ENCODE data around the gene NAV2. TPM values are rescaled to one million over a fixed set of nuclear protein-coding genes. Genes with fewer than 3 reads are reported as not detected.

Gene NAV2
- total and polyA plus RNA-seq, 2 experiments from 2014 or later: 26.0 to 45.0 TPM

DNA sequence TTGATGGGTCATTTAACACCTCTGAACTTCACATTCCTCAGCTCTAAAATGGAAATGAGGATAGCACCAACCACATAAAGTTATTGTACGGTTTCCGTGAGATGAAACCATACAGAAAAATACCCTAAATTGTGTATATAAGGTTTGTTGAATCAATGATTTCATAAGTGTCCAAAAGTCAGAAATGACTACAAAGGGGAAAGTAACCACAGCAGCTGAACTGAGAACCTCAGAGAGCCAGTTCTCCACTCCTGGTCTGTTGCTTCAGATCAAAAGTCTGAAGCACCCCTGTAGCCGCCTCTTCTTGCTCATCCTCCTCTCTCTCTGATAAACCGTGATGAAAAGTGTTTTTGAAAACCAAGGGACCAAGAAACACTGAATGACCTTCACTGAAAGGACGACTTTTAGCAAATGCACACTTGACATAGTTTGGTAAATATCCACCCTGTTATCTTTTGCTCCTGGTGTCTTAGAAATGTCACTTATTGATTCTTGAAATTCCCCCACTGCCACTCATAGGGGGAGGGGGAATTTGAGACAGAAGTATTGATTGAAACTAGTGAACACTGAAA, 194.5 kb downstream of the NAV2 start:
- DNase-seq (ENCODE audit: low spot score): no peak
- H3F3A ChIP-seq (replicated peaks; ENCODE audit: low read depth): no peaks in the 10 kb centered on the region; the same call in 1 of the 2 replicates
- no peak overlapping the region for H2AFZ ChIP-seq
- H3K36me3 ChIP-seq (ENCODE audit: insufficient read depth): no peaks in the 10 kb centered on the region
- H3K27ac Mint-ChIP-seq: no peak overlapping the region
- no peaks in the 10 kb centered on the region for H3K9me2 ChIP-seq (ENCODE audit: insufficient read depth)
- H4K20me1 ChIP-seq (replicated peaks; ENCODE audit: insufficient read depth): no peaks in the 10 kb centered on the region
- H3K27me3 ChIP-seq (ENCODE audit: insufficient read depth): no peaks in the 10 kb centered on the region
- H3K4me3 ChIP-seq: no peak overlapping the region
- H3K27ac ChIP-seq (ENCODE audit: low read depth): no peak overlapping the region
- no peak overlapping the region for H3K4me3 Mint-ChIP-seq
- H3K4me1 ChIP-seq (ENCODE audit: insufficient read depth): peaks cover 9% of the 10 kb centered on the region
- peaks cover 34% of the 10 kb centered on the region for H3K4me1 Mint-ChIP-seq
- H3K9me3 Mint-ChIP-seq: no peaks in the 10 kb centered on the region
- TF ChIP-seq POLR2AphosphoS5 (IDR thresholded peaks at IDR 0.05; ENCODE audit: low read depth): no peak
- TF ChIP-seq, protein P1, sequence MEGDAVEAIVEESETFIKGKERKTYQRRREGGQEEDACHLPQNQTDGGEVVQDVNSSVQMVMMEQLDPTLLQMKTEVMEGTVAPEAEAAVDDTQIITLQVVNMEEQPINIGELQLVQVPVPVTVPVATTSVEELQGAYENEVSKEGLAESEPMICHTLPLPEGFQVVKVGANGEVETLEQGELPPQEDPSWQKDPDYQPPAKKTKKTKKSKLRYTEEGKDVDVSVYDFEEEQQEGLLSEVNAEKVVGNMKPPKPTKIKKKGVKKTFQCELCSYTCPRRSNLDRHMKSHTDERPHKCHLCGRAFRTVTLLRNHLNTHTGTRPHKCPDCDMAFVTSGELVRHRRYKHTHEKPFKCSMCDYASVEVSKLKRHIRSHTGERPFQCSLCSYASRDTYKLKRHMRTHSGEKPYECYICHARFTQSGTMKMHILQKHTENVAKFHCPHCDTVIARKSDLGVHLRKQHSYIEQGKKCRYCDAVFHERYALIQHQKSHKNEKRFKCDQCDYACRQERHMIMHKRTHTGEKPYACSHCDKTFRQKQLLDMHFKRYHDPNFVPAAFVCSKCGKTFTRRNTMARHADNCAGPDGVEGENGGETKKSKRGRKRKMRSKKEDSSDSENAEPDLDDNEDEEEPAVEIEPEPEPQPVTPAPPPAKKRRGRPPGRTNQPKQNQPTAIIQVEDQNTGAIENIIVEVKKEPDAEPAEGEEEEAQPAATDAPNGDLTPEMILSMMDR (conservative IDR thresholded peaks at IDR 0.05; ENCODE audit: low read depth in 2 of 2): no peak
- TF ChIP-seq CREB1 (CRISPR knock-in tag; IDR thresholded peaks at IDR 0.05; ENCODE audit: low read depth): no peak
- no peak for ATAC-seq
- H3K79me2 ChIP-seq (replicated peaks; ENCODE audit: insufficient read depth): no peaks in the 10 kb centered on the region; the same call in 1 of the 2 replicates
- H3K27me3 Mint-ChIP-seq (ENCODE audit: insufficient read depth, low read depth, poor library complexity): peaks cover 2% of the 10 kb centered on the region
- no peak overlapping the region for H3K4me2 ChIP-seq
- peaks cover 2% of the 10 kb centered on the region; the same call in 1 of the 3 replicates for H3K36me3 Mint-ChIP-seq (ENCODE audit: low read depth)

DNA sequence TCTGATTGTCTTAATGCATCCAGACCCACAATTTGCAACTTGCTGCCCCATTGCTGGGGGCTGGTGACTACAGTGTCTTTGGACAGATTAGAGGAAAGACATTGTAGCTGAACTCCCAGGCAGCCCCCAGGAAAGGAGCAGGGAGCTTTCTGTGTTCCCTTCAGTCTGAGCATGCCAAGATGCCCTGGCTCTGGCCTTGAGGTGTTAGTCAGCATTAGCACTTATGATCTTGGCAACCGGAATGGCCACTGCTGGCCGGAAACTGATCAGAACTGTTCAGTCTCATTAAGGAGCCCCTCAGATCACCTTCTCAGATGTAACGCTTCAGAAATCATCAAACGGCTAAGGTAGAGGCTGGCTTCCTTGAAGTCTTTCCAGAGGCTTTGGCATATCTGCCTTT, 195.2 kb downstream of the NAV2 start:
- no peaks in the 10 kb centered on the region for H3K9me2 ChIP-seq (ENCODE audit: insufficient read depth)
- no peak overlapping the region for H3K4me3 ChIP-seq
- peaks cover 2% of the 10 kb centered on the region; the same call in 1 of the 3 replicates for H3K36me3 Mint-ChIP-seq (ENCODE audit: low read depth)
- H3F3A ChIP-seq (replicated peaks; ENCODE audit: low read depth): no peaks in the 10 kb centered on the region; the same call in 1 of the 2 replicates
- H3K4me1 ChIP-seq (ENCODE audit: insufficient read depth): peaks cover 16% of the 10 kb centered on the region
- ATAC-seq: no peak
- H3K4me3 Mint-ChIP-seq: no peak overlapping the region
- no peaks in the 10 kb centered on the region for H4K20me1 ChIP-seq (replicated peaks; ENCODE audit: insufficient read depth)
- H3K4me1 Mint-ChIP-seq: peaks cover 39% of the 10 kb centered on the region
- no peaks in the 10 kb centered on the region for H3K27me3 ChIP-seq (ENCODE audit: insufficient read depth)
- no peak for DNase-seq (ENCODE audit: low spot score)
- H3K79me2 ChIP-seq (replicated peaks; ENCODE audit: insufficient read depth): no peaks in the 10 kb centered on the region; the same call in 1 of the 2 replicates
- H3K36me3 ChIP-seq (ENCODE audit: insufficient read depth): no peaks in the 10 kb centered on the region
- H3K27me3 Mint-ChIP-seq (ENCODE audit: insufficient read depth, low read depth, poor library complexity): peaks cover 4% of the 10 kb centered on the region
- no peak overlapping the region for H3K27ac Mint-ChIP-seq
- H2AFZ ChIP-seq: no peak overlapping the region
- no peak overlapping the region for H3K27ac ChIP-seq (ENCODE audit: low read depth)
- no peak overlapping the region for H3K4me2 ChIP-seq
- no peaks in the 10 kb centered on the region for H3K9me3 Mint-ChIP-seq
- TF ChIP-seq JUNB (IDR thresholded peaks at IDR 0.05; ENCODE audit: unreplicated experiment): no peak
- no peak for TF ChIP-seq POLR2AphosphoS5 (IDR thresholded peaks at IDR 0.05; ENCODE audit: low read depth)
- no peak for TF ChIP-seq ZNF114 (CRISPR knock-in tag; IDR thresholded peaks at IDR 0.05)
- TF ChIP-seq EZH2phosphoT487 (IDR thresholded peaks at IDR 0.05; ENCODE audit: unreplicated experiment): no peak
- TF ChIP-seq CREB1 (CRISPR knock-in tag; IDR thresholded peaks at IDR 0.05; ENCODE audit: low read depth): no peak
- TF ChIP-seq STAT1 (IDR thresholded peaks at IDR 0.05; ENCODE audit: unreplicated experiment): no peak
- TF ChIP-seq, protein P2, sequence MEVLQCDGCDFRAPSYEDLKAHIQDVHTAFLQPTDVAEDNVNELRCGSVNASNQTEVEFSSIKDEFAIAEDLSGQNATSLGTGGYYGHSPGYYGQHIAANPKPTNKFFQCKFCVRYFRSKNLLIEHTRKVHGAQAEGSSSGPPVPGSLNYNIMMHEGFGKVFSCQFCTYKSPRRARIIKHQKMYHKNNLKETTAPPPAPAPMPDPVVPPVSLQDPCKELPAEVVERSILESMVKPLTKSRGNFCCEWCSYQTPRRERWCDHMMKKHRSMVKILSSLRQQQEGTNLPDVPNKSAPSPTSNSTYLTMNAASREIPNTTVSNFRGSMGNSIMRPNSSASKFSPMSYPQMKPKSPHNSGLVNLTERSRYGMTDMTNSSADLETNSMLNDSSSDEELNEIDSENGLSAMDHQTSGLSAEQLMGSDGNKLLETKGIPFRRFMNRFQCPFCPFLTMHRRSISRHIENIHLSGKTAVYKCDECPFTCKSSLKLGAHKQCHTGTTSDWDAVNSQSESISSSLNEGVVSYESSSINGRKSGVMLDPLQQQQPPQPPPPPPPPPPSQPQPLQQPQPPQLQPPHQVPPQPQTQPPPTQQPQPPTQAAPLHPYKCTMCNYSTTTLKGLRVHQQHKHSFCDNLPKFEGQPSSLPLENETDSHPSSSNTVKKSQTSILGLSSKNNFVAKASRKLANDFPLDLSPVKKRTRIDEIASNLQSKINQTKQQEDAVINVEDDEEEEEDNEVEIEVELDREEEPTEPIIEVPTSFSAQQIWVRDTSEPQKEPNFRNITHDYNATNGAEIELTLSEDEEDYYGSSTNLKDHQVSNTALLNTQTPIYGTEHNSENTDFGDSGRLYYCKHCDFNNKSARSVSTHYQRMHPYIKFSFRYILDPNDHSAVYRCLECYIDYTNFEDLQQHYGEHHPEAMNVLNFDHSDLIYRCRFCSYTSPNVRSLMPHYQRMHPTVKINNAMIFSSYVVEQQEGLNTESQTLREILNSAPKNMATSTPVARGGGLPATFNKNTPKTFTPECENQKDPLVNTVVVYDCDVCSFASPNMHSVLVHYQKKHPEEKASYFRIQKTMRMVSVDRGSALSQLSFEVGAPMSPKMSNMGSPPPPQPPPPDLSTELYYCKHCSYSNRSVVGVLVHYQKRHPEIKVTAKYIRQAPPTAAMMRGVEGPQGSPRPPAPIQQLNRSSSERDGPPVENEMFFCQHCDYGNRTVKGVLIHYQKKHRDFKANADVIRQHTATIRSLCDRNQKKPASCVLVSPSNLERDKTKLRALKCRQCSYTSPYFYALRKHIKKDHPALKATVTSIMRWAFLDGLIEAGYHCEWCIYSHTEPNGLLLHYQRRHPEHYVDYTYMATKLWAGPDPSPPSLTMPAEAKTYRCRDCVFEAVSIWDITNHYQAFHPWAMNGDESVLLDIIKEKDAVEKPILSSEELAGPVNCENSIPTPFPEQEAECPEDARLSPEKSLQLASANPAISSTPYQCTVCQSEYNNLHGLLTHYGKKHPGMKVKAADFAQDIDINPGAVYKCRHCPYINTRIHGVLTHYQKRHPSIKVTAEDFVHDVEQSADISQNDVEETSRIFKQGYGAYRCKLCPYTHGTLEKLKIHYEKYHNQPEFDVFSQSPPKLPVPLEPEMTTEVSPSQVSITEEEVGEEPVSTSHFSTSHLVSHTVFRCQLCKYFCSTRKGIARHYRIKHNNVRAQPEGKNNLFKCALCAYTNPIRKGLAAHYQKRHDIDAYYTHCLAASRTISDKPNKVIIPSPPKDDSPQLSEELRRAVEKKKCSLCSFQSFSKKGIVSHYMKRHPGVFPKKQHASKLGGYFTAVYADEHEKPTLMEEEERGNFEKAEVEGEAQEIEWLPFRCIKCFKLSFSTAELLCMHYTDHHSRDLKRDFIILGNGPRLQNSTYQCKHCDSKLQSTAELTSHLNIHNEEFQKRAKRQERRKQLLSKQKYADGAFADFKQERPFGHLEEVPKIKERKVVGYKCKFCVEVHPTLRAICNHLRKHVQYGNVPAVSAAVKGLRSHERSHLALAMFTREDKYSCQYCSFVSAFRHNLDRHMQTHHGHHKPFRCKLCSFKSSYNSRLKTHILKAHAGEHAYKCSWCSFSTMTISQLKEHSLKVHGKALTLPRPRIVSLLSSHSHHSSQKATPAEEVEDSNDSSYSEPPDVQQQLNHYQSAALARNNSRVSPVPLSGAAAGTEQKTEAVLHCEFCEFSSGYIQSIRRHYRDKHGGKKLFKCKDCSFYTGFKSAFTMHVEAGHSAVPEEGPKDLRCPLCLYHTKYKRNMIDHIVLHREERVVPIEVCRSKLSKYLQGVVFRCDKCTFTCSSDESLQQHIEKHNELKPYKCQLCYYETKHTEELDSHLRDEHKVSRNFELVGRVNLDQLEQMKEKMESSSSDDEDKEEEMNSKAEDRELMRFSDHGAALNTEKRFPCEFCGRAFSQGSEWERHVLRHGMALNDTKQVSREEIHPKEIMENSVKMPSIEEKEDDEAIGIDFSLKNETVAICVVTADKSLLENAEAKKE (CRISPR knock-in tag; IDR thresholded peaks at IDR 0.05): no peak
- TF ChIP-seq, protein P1 (conservative IDR thresholded peaks at IDR 0.05; ENCODE audit: low read depth in 2 of 2): no peak
- no peak for TF ChIP-seq EZH2 (IDR thresholded peaks at IDR 0.05; ENCODE audit: low read depth, unreplicated experiment)
- TF ChIP-seq NANOG (IDR thresholded peaks at IDR 0.05; ENCODE audit: borderline replicate concordance): no peak

All from GM23338 (cell line).